Activated effector memory CD4-positive, alpha-beta T cell treated with anti-CD3 and anti-CD28 coated beads, Interleukin-2, amount 50 U/mL, for 16 hours (primary cell): ENCODE measurements around the gene HSPA4.
"Not testable (repeated sequence)": the region's sequence is repeated elsewhere in the genome, so short reads cannot be mapped to it uniquely, and the experiment has no call there.

Source experiments
- DNase-seq: peaks from one replicate; pipeline ENCODE4 v3.0.0-alpha.2; 2020

The HSPA4 gene

GRCh38 chr5:133051542-133052316, at the start of gene HSPA4:
Gene HSPA4, plus strand, starts transcription at chr5:133052013. Its CDS starts 238 bp downstream, at chr5:133052251.
- DNase-seq = peak; percentile 99

- no peak for DNase-seq
These were observed 45.2 kb upstream of the HSPA4 start for GRCh38 chr5:133006653-133007052.

- DNase-seq = not testable (repeated sequence)
These were observed 43.4 kb upstream of the HSPA4 start for GRCh38 chr5:133008455-133008854.

GRCh38 chr5:133015466-133015865, 36.3 kb upstream of the HSPA4 start:
- DNase-seq = no peak

DNA sequence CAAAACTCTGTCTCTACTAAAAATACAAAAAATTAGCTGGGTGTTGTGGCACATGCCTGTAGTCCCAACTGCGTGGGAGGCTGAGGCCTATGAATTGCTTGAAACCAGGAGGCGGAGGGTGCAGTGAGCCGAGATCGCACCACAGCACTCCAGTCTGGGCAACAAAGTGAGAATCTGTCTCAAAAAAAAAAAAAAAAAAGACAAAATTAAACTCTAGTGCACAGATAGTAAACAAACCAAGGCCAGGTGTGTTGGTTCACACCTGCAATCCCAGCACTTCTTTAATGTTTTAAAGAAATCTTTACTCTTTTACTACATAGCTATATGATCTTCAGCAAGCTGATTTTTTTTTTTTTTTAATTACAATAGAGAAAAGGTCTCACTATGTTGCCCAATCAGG, 33.8 kb upstream of the HSPA4 start:
- DNase-seq = no peak

- DNase-seq = not testable (repeated sequence)
These were observed 32.3 kb upstream of the HSPA4 start for GRCh38 chr5:133019471-133019870.

DNA sequence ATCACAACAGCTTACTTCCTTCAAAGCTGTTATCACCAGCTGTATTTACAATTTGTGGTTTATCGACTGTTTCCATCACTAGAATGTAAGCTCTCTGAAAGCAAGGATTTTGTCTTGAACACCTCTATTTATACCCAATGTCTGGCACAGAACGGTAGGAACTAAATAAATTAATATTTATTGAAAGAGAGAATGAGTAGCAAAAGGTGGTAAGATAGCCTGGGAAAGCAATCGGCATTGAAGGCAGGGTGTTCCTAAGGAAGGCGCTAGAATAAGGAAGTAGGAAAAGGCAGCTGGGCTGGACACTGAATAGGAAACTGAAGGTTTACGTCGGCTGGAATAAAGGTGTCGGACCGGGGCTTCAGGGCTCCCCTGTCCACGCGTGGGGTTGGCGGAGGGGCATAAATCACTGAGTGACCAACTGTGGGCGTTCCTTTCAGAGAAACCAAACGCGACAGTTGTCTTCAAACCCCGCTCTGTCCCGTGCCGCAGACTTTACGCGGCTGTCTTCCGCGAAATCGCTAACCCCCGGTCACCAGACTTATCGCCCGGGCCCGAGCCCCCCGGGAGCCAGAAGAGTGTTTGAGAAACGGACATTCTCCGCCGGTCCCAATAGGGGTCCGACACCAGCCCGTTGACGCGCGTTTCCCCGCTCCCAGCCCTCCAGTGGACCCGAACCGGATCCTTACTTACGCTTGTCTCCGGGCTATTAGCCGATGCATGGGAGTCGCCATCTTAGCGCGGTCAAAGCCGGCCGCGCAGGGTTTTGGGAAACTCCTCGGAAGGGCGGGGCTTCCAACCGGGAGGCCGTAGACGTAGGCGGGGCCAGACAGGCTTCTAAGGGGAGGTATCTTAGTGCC, 25.8 kb upstream of the HSPA4 start, which contains the start of gene ZCCHC10:
ZCCHC10 (minus strand) TSS at position 746 of the 860 bp plus-strand sequence; CDS start at position 734, 12 bp downstream.
- DNase-seq = peak; percentile 96

- DNase-seq = no peak
These were observed 25.1 kb upstream of the HSPA4 start for GRCh38 chr5:133026664-133027153.

- DNase-seq = no peak
These were observed 22.4 kb upstream of the HSPA4 start for GRCh38 chr5:133029416-133029815.

DNA sequence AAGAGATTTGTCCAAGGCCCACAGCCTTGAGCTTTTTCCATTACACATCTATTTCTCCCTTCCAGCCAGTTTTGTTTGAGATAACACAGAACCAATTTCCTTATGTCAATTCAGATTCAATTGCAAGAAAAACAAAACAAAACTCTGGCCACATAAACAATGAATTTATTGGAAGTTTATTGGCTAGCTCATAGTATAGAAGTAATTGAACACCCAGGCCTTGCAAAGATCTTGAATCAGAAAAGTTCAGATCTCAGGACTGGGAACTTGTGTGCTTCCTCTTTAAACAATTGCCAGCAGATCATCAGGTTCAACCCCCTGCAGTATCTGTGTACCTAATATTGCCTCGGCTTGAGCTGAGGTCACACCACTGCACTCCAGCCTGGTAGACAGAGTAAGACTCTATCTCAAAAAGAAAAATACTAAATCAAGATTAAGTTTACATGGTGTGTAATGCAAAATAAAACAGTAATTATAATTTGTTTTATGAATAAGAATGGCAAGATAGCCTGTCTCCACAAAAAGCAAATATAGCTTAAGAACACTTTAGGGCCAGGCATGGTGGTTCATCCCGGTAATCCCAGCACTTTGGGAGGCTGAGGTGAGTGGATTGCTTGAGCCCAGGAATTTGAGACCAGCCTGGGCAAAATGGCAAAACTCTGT, 21.3 kb upstream of the HSPA4 start:
- no peak for DNase-seq

- peak; percentile 31 for DNase-seq
These were observed 18.7 kb upstream of the HSPA4 start for GRCh38 chr5:133032852-133033742.

DNA sequence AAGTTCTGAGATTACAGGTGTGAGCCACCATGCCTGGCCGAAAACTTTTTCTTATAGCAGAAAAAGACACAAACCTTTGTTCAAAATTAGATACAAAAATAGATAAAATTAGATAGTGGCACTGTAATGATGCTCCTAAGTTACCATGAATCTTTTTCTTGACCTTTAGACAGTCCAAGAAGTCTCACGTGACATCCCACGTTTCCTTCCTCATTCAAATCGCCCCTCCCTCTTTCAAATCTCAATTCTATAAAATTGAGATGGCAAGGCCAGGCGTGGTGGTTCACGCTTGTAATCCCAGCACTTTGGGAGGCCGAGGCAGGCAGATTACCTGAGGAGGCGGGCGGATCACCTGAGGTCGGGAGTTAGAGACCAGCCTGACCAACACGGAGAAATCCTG, 17.7 kb upstream of the HSPA4 start:
- DNase-seq = peak; percentile 21

- DNase-seq = peak; percentile 2
These were observed 16.6 kb upstream of the HSPA4 start for GRCh38 chr5:133035224-133035623.

DNA sequence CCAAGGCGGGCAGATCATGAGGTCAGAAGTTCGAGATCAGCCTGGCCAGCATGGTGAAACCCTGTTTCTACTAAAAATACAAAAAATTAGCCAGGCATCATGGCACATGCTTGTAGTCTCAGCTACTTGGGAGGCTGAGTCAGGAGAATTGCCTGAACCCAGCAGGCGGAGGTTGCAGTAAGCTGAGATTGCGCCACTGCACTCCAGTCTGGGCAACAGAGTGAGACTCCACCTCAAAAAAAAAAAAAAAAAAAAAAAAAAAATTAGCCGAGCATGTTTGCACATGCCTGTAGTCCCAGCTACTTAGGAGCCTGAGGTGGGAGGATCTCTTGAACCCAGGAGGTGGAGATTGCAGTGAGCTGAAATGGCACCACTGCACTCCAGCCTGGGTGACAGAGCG, 15.1 kb upstream of the HSPA4 start:
- peak; percentile 2 for DNase-seq

DNA sequence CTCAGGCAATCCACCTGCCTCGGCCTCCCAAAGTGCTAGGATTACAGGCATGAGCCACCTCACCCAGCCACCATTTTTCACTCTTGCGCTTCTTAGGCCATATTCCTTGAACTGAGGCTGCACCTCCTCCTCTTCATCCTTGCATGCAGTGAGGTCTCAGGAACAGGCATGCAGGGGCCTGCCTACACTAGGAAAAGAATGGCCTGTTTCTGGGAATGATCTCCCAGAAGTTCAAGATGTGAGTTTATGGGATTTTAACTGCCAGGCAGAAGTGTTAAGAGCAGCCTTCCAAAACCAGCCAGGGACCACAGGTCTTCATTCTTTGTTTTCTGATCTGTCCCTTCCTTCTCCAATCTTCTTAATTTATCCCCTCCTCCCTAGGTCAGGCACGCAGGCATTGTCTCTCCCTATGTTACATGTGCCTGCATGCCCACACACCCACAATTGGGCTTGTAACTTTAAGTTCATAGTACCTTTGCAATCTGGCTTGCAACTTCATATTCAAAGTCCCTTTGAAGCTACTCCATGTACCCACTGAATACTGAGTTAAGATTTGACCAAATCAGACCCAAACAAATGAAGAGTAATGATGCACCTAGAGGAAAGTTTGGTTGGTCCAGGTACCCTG, 10.5 kb upstream of the HSPA4 start:
- no peak for DNase-seq

DNA sequence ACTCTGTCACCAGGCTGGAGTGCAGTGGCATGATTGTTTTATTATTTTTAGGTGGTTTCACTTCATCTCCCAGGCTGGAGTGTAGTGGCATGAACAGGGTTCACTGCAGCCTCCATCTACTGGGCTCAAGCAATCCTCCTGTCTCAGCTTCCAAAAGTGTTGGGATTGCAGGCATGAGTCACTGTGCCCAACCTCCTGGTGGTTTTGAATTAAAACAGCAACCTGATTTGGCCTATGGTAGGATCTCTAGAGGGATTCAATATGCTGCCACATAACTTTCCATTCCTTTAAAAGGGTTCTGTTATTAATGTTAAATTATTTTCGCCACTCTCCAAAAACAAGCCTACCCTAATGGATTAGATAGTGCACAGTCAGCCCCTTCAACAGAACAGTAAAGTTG, 9.9 kb upstream of the HSPA4 start:
- no peak for DNase-seq

- DNase-seq = not testable (repeated sequence)
These were observed 5.3 kb upstream of the HSPA4 start for GRCh38 chr5:133046560-133046959.

- no peak for DNase-seq
These were observed 4.4 kb upstream of the HSPA4 start for GRCh38 chr5:133047404-133047803.

- no peak for DNase-seq
These were observed 2.7 kb upstream of the HSPA4 start for GRCh38 chr5:133048993-133049725.

GRCh38 chr5:133049726-133050048, 2.1 kb upstream of the HSPA4 start:
- no peak for DNase-seq

- no peak for DNase-seq
These were observed 1.3 kb upstream of the HSPA4 start for GRCh38 chr5:133050521-133050920.
